K562 (cell line): ENCODE results near the gene PLEKHG5. TPM values are rescaled to one million over a fixed set of nuclear protein-coding genes. Genes with fewer than 3 reads are reported as not detected.

Experiments used
- ATAC-seq: fragments of 200-7000 bp; cut with Tn5 transposase; 3 replicates; pipeline ENCODE4 v1.9.1; 2020; ENCODE audit warnings: moderate library complexity
- BruUV-seq: library from RNA; stranded (reverse); fragments of 400-500 nt; replicated peaks from 2 replicates; lab custom pipeline; 2021; lab: Mats Ljungman, UMichigan
- CTCF ChIA-PET: fragments of 300-600 bp; formaldehyde crosslinking; extraction: SDS; loops from one replicate; lab custom pipeline; 2021; ENCODE audit warnings: low intra/inter-chr PET ratio; lab: Yijun Ruan, JAX
- POLR2A ChIA-PET: fragments of 300-600, 350-650 bp; sonication (Branson Sonifier 250); formaldehyde crosslinking; extraction: SDS; loops from one replicate; lab custom pipeline; 2021; ENCODE audit warnings: antibody characterized with exemption, inconsistent platforms; lab: Yijun Ruan, JAX
- DNase-seq, 4 experiments: peaks; one replicate each; pipeline versions ENCODE4 v3.0.0 to v3.0.0-alpha.2; 2011 to 2018; ENCODE audit warnings: low spot score in 3 of 4, mixed read lengths in 3 of 4; ENCODE audit errors: extremely low read depth in 1 of 4
- FAIRE-seq: peaks from 2 replicates; lab custom pipeline; 2011; peaks lifted over from hg19 to GRCh38; lab: Jason Lieb, UNC
- H2AFZ ChIP-seq: 2 replicates; pipeline ENCODE4 v1.6.0; 2011; ENCODE audit warnings: low read depth, low read length, control low read depth, inconsistent platforms
- H3K27ac ChIP-seq: fragments of 200-600 bp; 3 replicates; pipeline ENCODE4 v1.8.0; 2011; ENCODE audit warnings: low read depth, mild to moderate bottlenecking, control low read depth, inconsistent platforms, low read length, moderate library complexity, mixed read lengths; ENCODE audit errors: extremely low read depth
- H3K27me3 ChIP-seq, 2 experiments: fragments of 300-600 bp in 1 of 2; 2 replicates in 1 of 2; 3 replicates in 1 of 2; pipeline versions ENCODE4 v1.6.0 to v1.8.0; 2011; ENCODE audit warnings: inconsistent platforms in 2 of 2, low read length in 2 of 2, mild to moderate bottlenecking in 1 of 2, mixed read lengths in 1 of 2, moderate library complexity in 1 of 2; ENCODE audit not compliant: control insufficient read depth in 2 of 2, insufficient read depth in 2 of 2
- H3K36me3 ChIP-seq: fragments of 300-600 bp; 3 replicates; pipeline ENCODE4 v1.8.0; 2011; ENCODE audit warnings: mild to moderate bottlenecking, low read length, inconsistent platforms; ENCODE audit not compliant: control insufficient read depth, insufficient read depth
- H3K4me1 ChIP-seq, 2 experiments: fragments of 200-600 bp in 1 of 2; replicated peaks in 1 of 2; 2 replicates in 1 of 2; 3 replicates in 1 of 2; pipeline versions ENCODE4 v1.5.1 to v1.8.0; 2011; ENCODE audit warnings: inconsistent platforms in 2 of 2, low read length in 2 of 2, mild to moderate bottlenecking in 1 of 2, mixed read lengths in 1 of 2, moderate library complexity in 1 of 2; ENCODE audit not compliant: control insufficient read depth in 2 of 2, insufficient read depth in 2 of 2
- H3K4me2 ChIP-seq: 2 replicates; pipeline ENCODE4 v1.6.1; 2011; ENCODE audit warnings: low read length, control low read depth, inconsistent platforms, mixed read lengths; ENCODE audit not compliant: insufficient read depth
- H3K4me3 ChIP-seq: fragments of 200-600 bp; sonication (generic), shearing (Covaris generic); 2 replicates; pipeline ENCODE4 v1.5.1; 2016; ENCODE audit warnings: control low read depth, inconsistent platforms
- H3K79me2 ChIP-seq: fragments of 200-600 bp; 3 replicates; pipeline ENCODE4 v1.8.0; 2011; ENCODE audit warnings: low read length, inconsistent platforms; ENCODE audit not compliant: control insufficient read depth, insufficient read depth
- H3K9ac ChIP-seq, 2 experiments: 2 replicates each; pipeline versions ENCODE4 v1.6.0 to v1.6.1; 2011; ENCODE audit warnings: low read depth in 2 of 2, low read length in 2 of 2, control low read depth in 1 of 2, inconsistent platforms in 1 of 2, mild to moderate bottlenecking in 1 of 2, mixed read lengths in 1 of 2; ENCODE audit not compliant: insufficient read depth in 1 of 2
- H3K9me1 ChIP-seq: one replicate; pipeline ENCODE4 v1.6.0; 2011; ENCODE audit warnings: inconsistent platforms, mild to moderate bottlenecking, low read length, moderate library complexity; ENCODE audit not compliant: control insufficient read depth, insufficient read depth
- H3K9me3 ChIP-seq: replicated peaks from 2 replicates; pipeline ENCODE4 v1.5.1; 2011; ENCODE audit warnings: low read depth, low read length, inconsistent platforms; ENCODE audit not compliant: control insufficient read depth, insufficient read depth
- H4K20me1 ChIP-seq: replicated peaks from 2 replicates; pipeline ENCODE4 v1.6.1; 2011; ENCODE audit warnings: low read length, inconsistent platforms, mixed read lengths; ENCODE audit not compliant: control insufficient read depth, insufficient read depth
- NFIC ChIP-seq: fragments of 450-650 bp; IDR thresholded peaks from 2 replicates; pipeline ENCODE4 v1.6.1; 2017; ENCODE audit warnings: mild to moderate bottlenecking, inconsistent platforms
- WGBS: fragments of 100-300 bp; shearing (Covaris generic); methylation state at CpG from one replicate; pipeline ENCODE4 v1.1.6; 2016; ENCODE audit warnings: low coverage, mixed read lengths; ENCODE audit not compliant: insufficient coverage; ENCODE audit errors: missing lambda C conversion rate; 5-methylcytosine and 5-hydroxymethylcytosine counted together
- in situ Hi-C: fragments of 300-500 bp; cut with MboI; formaldehyde crosslinking; loops from 4 replicates; pipeline ENCODE4 v1.15.0; 2018; ENCODE audit warnings: inconsistent platforms, mixed read lengths
- intact Hi-C: fragments of 100-400 bp; cut with micrococcal nuclease; formaldehyde crosslinking; loops from 2 replicates; pipeline ENCODE4 v1.14.2; 2022
- polyA plus RNA-seq, 8 experiments: library from polyadenylated mRNA; depleted of rRNA in 4 of 8; stranded (reverse) in 5 of 8; unstranded in 3 of 8; fragments of >200 nt; fragmentation: Nextera tagmentation in 2 of 8; fragmentation: Illumina TruSeq in 1 of 8; extraction: Ambion mirVana in 2 of 8; extraction: Trizol in 1 of 8; gene quantifications; 2 replicates each; pipeline versions ENCODE4 v1.2.1 to v1.2.3, GENCODE V29; 2011 to 2014; ENCODE audit warnings: inconsistent platforms in 1 of 8, missing spikeins in 1 of 8
- total RNA-seq, 7 experiments: library from RNA; depleted of rRNA in 6 of 7; stranded (reverse); fragments of >200 nt in 6 of 7; fragmentation: Illumina TruSeq in 2 of 7; extraction: Trizol in 2 of 7; gene quantifications; 2 replicates each; pipeline versions ENCODE4 v1.2.1 to v1.2.3, GENCODE V29; 2011 to 2021; ENCODE audit warnings: low replicate concordance in 1 of 7
- TF ChIP-seq, protein P1 (sequence below): fragments of 250-450 bp; sonication (Bioruptor Pico); IDR thresholded peaks from 2 replicates; pipeline ENCODE4 v1.4.0; 2020

PLEKHG5 gene
- total and polyA plus RNA-seq, 9 of the 15 experiments (the other 6 are each of a cell fraction or from before 2014, with no cell fraction given), result 0.04 to 0.29 (median 0.09) TPM; not detected in 3

DNA sequence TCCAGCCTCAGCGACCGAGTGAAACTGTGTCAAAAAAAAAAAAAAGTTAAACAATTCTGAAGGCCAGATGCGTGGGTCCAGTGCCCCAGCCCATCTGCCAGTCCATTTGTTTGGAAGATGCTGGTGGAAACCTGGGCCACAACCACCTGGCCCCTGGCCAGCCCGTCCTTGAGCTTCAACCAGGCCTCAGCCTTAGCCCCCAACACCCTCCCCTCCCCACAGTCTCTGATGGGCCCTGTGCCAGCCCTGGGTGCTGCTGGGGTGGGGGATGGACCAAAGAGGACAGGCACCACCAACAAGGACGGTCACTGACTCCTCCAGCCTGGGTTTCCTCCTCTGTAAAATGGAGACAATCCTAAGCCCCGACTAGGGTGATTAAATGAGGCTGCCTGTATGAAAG is 19.6 kb upstream of the PLEKHG5 start:
- ATAC-seq, result no peak
- FAIRE-seq, result no peak
- peak overlapping the region in 1 of 2 experiments; percentile 67; a peak in 1 of 4 replicates for H3K9ac ChIP-seq
- no peaks in the 10 kb centered on the region for H3K9me3 ChIP-seq
- TF ChIP-seq NFIC, result peak; percentile 44
- TF ChIP-seq, protein P1, sequence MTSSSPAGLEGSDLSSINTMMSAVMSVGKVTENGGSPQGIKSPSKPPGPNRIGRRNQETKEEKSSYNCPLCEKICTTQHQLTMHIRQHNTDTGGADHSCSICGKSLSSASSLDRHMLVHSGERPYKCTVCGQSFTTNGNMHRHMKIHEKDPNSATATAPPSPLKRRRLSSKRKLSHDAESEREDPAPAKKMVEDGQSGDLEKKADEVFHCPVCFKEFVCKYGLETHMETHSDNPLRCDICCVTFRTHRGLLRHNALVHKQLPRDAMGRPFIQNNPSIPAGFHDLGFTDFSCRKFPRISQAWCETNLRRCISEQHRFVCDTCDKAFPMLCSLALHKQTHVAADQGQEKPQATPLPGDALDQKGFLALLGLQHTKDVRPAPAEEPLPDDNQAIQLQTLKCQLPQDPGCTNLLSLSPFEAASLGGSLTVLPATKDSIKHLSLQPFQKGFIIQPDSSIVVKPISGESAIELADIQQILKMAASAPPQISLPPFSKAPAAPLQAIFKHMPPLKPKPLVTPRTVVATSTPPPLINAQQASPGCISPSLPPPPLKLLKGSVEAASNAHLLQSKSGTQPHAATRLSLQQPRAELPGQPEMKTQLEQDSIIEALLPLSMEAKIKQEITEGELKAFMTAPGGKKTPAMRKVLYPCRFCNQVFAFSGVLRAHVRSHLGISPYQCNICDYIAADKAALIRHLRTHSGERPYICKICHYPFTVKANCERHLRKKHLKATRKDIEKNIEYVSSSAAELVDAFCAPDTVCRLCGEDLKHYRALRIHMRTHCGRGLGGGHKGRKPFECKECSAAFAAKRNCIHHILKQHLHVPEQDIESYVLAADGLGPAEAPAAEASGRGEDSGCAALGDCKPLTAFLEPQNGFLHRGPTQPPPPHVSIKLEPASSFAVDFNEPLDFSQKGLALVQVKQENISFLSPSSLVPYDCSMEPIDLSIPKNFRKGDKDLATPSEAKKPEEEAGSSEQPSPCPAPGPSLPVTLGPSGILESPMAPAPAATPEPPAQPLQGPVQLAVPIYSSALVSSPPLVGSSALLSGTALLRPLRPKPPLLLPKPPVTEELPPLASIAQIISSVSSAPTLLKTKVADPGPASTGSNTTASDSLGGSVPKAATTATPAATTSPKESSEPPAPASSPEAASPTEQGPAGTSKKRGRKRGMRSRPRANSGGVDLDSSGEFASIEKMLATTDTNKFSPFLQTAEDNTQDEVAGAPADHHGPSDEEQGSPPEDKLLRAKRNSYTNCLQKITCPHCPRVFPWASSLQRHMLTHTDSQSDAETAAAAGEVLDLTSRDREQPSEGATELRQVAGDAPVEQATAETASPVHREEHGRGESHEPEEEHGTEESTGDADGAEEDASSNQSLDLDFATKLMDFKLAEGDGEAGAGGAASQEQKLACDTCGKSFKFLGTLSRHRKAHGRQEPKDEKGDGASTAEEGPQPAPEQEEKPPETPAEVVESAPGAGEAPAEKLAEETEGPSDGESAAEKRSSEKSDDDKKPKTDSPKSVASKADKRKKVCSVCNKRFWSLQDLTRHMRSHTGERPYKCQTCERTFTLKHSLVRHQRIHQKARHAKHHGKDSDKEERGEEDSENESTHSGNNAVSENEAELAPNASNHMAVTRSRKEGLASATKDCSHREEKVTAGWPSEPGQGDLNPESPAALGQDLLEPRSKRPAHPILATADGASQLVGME, result no peak
- peaks cover 0 to 40% of the 10 kb centered on the region in 2 experiments; a peak in 2 of 5 replicates for H3K4me1 ChIP-seq
- ChIA-PET POLR2A (interaction anchor here (0.7 to 3.4 kb wide), 2 partner anchors 11 to 908 kb away, joined by 3 to 21 read pairs; no protein-coding TSS in a partner anchor), CTCF (no interaction called here)
- no peaks in the 10 kb centered on the region for H3K79me2 ChIP-seq
- 21% methylated on average over 6 of the region's 6 CpGs for whole genome bisulfite sequencing
- intact Hi-C loops, result no loop called here
- no peak overlapping the region for H3K4me3 ChIP-seq
- DNase-seq, result no peak
- H4K20me1 ChIP-seq, result peaks cover 18% of the 10 kb centered on the region; the same call in 1 of the 2 replicates
- H3K9me1 ChIP-seq, result no peaks in the 10 kb centered on the region
- H3K36me3 ChIP-seq, result no peaks in the 10 kb centered on the region
- in situ Hi-C loops, result no loop called here
- no peak overlapping the region for H2AFZ ChIP-seq
- no peak overlapping the region for H3K27ac ChIP-seq
- H3K4me2 ChIP-seq, result no peak overlapping the region
- H3K27me3 ChIP-seq, result peaks cover 41 to 78% of the 10 kb centered on the region in 2 experiments; a peak in 4 of 5 replicates
- no TSS peak for BruUV-seq
